Memory B cell (primary cell): ENCODE results near the gene ZNF383.
"Not testable (repeated sequence)": the region's sequence is repeated elsewhere in the genome, so short reads cannot be mapped to it uniquely, and the experiment has no call there.

Source experiments
- ATAC-seq: fragments of 150-1000 bp; cut with Tn5 transposase; 2 replicates; pipeline ENCODE4 v1.10.0; 2021; ENCODE audit warnings: low read depth, mild to moderate bottlenecking, moderate library complexity
- DNase-seq, 2 donors: peaks; one replicate each; pipeline ENCODE4 v3.0.0; 2022; ENCODE audit warnings: low spot score in 2 of 2
- H3K27ac Mint-ChIP-seq: one replicate; pipeline ENCODE4 v1.8.0; 2022; ENCODE audit warnings: mild to moderate bottlenecking, moderate library complexity, mixed read lengths
- H3K27me3 Mint-ChIP-seq: one replicate; pipeline ENCODE4 v1.8.0; 2022; ENCODE audit warnings: mixed read lengths
- H3K36me3 Mint-ChIP-seq: one replicate; pipeline ENCODE4 v1.8.0; 2022; ENCODE audit warnings: mild to moderate bottlenecking, mixed read lengths
- H3K4me1 Mint-ChIP-seq: one replicate; pipeline ENCODE4 v1.8.0; 2022; ENCODE audit warnings: mixed read lengths
- H3K4me3 Mint-ChIP-seq: one replicate; pipeline ENCODE4 v1.8.0; 2022; ENCODE audit warnings: mild to moderate bottlenecking, moderate library complexity, mixed read lengths
- H3K9me3 Mint-ChIP-seq: one replicate; pipeline ENCODE4 v1.8.0; 2022; ENCODE audit warnings: mixed read lengths

Gene ZNF383

DNA sequence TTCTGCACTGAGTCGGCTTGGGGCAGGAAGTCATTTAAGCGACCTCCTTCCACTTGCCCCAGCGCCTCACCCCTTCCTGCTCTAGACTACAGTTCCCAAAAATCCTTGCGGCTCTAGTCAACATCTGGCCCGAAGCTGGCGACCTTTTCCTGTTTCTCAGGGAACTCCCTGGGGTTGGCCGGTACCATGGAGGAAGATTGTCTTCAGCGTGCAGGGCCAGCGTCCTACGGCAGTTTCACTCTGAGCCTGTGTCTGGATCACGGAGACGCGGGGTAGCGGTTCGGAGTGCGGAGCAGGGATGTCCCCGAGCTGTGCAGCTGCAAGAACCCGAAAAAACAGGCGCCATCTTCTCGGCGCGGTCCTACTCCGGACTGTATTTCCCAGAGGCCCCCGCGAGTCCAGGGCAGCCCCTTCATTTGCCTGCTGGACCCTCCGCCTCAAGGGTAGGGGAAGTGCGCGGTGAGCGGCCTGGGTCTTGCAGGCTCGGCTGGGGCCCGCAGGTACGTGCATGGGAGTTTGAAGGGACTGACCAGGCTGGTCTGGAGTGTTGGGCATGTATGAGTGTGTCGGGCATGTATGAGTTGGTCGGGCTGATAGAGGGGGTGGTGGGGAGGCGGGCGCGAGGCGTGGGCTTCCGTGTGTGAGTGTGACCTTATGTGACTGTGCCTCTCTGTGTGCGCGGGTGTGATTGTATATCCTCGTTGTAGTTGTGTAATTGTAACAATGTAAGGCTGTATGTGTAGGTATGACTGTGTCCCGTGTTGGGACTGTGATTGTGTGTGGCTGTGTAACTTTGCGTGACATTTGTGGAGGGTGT is at the start of gene ZNF383:
ZNF383 (plus strand) TSS at position 440 of the 817 bp plus-strand sequence. CDS start 12,240 bp downstream, outside the sequence.
- peak; percentile 89 for ATAC-seq
- Mint-ChIP-seq H3K27me3 (no peaks in the 10 kb centered on the region), H3K4me3 (peak within 1 kb of the TSS; percentile 96), H3K27ac (peak within 1 kb of the TSS; percentile 95), H3K36me3 (peaks cover 19% of the 10 kb centered on the region), H3K4me1 (peaks cover 22% of the 10 kb centered on the region), H3K9me3 (no peaks in the 10 kb centered on the region)
- DNase-seq: peak; percentile 74 to 83

DNA sequence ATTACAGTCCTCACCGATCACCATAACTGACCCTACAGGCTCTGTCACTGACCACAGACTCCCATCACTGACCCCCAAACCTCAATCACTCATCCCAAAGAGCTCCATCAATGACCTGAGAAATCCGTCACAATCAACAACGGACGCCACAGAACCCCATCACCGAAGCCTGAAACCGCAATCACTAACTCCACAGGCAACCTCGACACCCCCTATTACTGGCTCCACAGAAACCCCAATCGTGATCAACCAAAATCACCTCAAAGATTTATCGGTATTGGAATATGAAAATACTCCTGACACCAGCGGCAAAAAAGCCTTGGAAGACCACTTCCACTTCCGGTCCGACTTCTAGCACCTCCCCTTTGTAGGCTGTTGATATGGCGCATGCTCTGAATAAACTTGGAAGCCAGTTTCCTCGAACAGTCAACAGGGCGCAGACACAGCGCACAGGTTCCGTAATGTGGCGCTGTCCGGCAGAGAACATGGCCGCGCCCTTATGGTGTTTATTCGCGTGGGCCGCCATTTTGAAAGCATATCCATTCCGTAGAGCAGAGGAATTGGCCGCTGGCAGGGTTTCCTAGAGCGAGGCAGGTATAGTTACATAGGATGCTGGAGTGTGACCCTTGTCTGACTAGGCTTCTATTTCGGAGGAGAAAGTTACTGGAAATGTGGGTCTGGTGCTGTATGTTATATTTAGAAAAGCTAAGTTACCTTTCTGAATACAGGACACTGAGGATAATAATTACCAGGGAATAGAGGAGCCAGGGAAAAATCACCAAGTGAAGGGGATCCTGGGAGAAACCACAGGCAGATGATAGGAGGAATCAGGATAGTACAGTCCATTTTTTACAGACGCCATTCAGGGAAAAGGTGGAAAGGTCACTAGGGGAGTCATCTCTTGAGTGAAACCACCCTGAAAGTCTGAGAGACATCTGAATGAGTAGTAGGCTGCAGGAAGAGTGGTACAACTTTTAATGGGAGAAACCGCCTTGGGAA is 45.3 kb upstream of the ZNF383 start, which contains the start of gene ZNF585A:
ZNF585A (minus strand) TSS at position 328 of the 999 bp plus-strand sequence. CDS start 2,785 bp downstream, outside the sequence.
- no peak within 1 kb of the TSS for H3K27ac Mint-ChIP-seq
- ATAC-seq (peak; percentile 99), DNase-seq (peak; percentile 87 to 88)
- H3K27me3 Mint-ChIP-seq: no peaks in the 10 kb centered on the region
- H3K36me3 Mint-ChIP-seq: peaks cover 22% of the 10 kb centered on the region
- no peaks in the 10 kb centered on the region for H3K4me1 Mint-ChIP-seq
- H3K9me3 Mint-ChIP-seq: peaks cover 15% of the 10 kb centered on the region
- peak within 1 kb of the TSS; percentile 27 for H3K4me3 Mint-ChIP-seq

DNA sequence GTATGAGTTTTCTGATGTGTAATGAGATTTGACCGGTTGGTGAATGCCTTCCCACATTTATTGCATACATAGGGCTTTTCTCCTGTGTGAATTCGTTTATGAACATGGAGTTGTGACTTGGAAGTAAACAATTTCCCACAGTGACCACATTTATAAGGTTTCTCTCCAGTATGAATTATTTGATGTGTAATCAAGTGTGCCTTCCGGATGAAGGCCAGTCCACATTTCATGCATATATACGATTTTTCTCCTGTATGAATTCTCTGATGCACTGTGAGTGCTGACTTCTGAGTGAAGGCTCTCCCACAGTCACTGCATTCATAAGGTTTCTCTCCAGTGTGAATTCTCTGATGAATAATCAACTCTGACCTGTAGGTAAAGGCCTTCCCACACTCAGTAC is 31.9 kb upstream of the ZNF383 start:
- Mint-ChIP-seq H3K9me3 (peaks cover 30% of the 10 kb centered on the region), H3K36me3 (peaks cover 63% of the 10 kb centered on the region)
- not testable (repeated sequence) for H3K4me3 Mint-ChIP-seq, H3K4me1 Mint-ChIP-seq, H3K27ac Mint-ChIP-seq, DNase-seq, ATAC-seq, H3K27me3 Mint-ChIP-seq

DNA sequence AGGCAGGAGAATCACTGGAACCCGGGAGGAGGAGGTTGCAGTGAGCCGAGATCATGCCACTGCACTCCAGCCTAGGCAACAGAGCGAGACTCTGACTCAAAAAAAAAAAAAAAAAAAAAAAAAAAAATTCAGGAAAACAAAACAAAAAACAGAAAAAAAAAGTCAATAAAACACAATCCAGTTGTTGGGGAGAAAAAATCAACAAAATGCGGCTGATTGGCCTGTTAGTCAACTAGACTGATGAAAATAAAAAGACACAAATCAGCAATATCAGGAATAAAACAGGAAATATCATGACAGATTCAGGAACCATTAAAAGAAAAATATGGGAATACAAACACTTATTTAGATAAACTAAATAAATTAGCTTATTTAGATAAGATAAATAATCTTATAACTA is 22.8 kb upstream of the ZNF383 start:
- H3K27ac Mint-ChIP-seq, H3K4me1 Mint-ChIP-seq, DNase-seq, H3K4me3 Mint-ChIP-seq, H3K27me3 Mint-ChIP-seq, ATAC-seq: not testable (repeated sequence)
- H3K9me3 Mint-ChIP-seq: peaks cover 12% of the 10 kb centered on the region
- peaks cover 55% of the 10 kb centered on the region for H3K36me3 Mint-ChIP-seq

DNA sequence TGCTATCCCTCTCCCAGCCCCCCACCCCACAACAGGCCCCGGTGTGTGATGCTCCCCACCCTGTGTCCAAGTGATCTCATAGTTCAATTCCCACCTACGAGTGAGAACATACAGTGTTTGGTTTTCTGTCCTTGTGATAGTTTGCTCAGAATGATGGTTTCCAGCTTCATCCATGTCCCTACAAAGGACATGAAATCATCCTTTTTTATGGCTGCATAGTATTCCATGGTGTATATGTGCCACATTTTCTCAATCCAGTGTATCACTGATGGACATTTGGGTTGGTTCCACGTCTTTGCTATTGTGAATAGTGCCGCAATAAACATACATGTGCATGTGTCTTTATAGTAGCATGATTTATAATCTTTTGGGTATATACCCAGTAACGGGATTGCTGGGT is 20.9 kb upstream of the ZNF383 start:
- peaks cover 49% of the 10 kb centered on the region for H3K36me3 Mint-ChIP-seq
- H3K27me3 Mint-ChIP-seq, DNase-seq, H3K27ac Mint-ChIP-seq, H3K4me3 Mint-ChIP-seq, H3K4me1 Mint-ChIP-seq, ATAC-seq: not testable (repeated sequence)
- peaks cover 10% of the 10 kb centered on the region for H3K9me3 Mint-ChIP-seq

DNA sequence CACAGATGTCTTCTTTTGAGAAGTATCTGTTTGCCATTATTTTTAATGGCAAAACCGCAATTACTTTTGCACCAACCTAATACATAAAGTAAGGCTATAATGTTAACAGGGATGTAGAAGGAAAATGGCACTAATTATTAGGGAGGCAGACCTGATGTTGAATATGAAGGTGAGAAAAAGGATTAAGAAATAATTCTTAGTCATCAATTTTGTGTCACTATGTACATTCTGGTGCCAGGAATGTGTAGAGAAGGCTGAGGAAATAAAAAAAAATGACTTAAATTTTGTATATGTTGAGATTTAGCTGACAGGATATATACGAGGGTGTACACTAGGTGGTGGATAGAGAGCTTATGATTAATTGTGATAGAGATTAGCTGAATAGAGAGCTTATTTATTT is 20.2 kb upstream of the ZNF383 start:
- Mint-ChIP-seq H3K27ac (no peak overlapping the region), H3K36me3 (peaks cover 52% of the 10 kb centered on the region), H3K9me3 (peaks cover 9% of the 10 kb centered on the region), H3K4me3 (no peak overlapping the region), H3K27me3 (no peaks in the 10 kb centered on the region), H3K4me1 (no peaks in the 10 kb centered on the region)
- DNase-seq (no peak), ATAC-seq (no peak)

DNA sequence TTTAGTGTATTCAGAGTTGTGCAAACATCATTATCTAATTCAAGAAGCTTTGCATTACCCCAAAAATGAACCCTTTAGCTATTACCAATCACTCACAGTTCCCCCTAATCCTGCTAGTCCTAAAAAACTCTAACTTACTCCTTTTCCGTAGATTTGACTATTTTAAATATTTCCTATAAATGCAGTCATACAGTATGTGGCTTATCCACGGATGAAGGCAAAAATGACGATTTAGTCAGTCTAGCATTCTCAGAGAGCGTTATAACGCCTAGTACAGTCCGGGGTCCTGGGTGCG is 587 bp upstream of the ZNF383 start:
- H3K9me3 Mint-ChIP-seq: no peaks in the 10 kb centered on the region
- H3K4me1 Mint-ChIP-seq: peaks cover 22% of the 10 kb centered on the region
- H3K27me3 Mint-ChIP-seq: no peaks in the 10 kb centered on the region
- H3K36me3 Mint-ChIP-seq: peaks cover 15% of the 10 kb centered on the region
- ATAC-seq (no peak), DNase-seq (no peak)
- peak overlapping the region; percentile 96 for H3K4me3 Mint-ChIP-seq
- H3K27ac Mint-ChIP-seq: peak overlapping the region; percentile 95

DNA sequence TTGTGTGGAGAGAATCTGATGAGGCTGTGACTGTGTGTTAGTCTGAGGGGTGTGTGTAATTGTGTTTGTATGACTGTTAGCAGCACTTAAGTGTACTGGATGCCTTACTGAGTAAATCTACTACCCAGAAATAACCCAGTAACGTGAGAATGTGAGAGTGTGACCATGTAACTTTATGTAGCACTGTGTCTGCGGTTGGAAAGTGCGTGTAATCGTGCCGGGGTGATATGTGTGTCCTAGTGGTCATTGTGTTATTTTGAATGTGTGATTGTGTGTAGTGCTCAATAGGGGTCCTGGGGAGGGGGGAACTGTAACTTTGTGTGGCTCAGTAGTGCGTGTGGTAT is 550 bp downstream of the ZNF383 start:
- no peaks in the 10 kb centered on the region for H3K27me3 Mint-ChIP-seq
- H3K27ac Mint-ChIP-seq: peak overlapping the region; percentile 95
- H3K4me1 Mint-ChIP-seq: peaks cover 22% of the 10 kb centered on the region
- ATAC-seq: no peak
- no peaks in the 10 kb centered on the region for H3K9me3 Mint-ChIP-seq
- no peak for DNase-seq
- H3K36me3 Mint-ChIP-seq: peaks cover 21% of the 10 kb centered on the region
- H3K4me3 Mint-ChIP-seq: peak overlapping the region; percentile 96

DNA sequence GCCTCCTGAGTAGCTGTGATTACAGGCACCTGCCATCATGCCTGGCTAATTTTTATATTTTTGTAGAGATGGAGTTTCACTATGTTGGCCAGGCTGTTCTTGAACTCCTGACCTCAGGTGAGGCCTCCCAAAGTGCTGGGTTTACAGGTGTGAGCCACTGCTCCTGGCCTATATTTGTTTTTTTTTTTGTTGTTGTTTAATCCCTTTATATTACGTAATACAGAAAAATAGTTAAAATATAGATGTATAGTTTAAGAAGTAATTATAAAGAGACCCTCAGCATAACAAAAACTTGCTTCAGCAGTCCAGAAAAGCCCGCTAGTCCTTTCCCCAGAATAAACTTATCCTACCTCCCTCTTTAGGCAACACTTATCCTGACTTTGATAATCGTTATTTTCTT is 2.4 kb downstream of the ZNF383 start:
- H3K4me3 Mint-ChIP-seq: no peak overlapping the region
- no peak for ATAC-seq
- peaks cover 24% of the 10 kb centered on the region for H3K36me3 Mint-ChIP-seq
- peaks cover 20% of the 10 kb centered on the region for H3K4me1 Mint-ChIP-seq
- no peaks in the 10 kb centered on the region for H3K27me3 Mint-ChIP-seq
- no peak for DNase-seq
- H3K9me3 Mint-ChIP-seq: peaks cover 1% of the 10 kb centered on the region
- H3K27ac Mint-ChIP-seq: no peak overlapping the region

DNA sequence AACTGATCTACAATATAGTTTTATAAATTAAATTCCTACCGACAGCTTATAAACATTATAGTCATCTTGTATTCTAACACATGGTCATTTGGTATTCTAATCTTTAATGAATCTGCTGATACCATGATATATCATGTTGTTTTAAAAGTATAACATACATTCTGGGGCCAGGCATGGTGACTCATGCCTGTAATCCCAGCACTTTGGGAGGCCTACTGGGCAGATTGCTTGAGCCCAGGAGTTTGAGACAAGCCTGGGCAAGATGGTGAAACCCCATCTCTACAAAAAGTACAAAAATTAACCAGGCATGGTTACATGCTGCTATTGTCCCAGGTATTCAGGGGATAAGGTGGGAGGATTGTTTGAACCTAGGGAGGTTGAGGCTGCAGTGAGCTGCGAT is 3.1 kb downstream of the ZNF383 start:
- peaks cover 21% of the 10 kb centered on the region for H3K4me1 Mint-ChIP-seq
- DNase-seq (no peak), ATAC-seq (no peak)
- peaks cover 2% of the 10 kb centered on the region for H3K9me3 Mint-ChIP-seq
- no peak overlapping the region for H3K27ac Mint-ChIP-seq
- no peaks in the 10 kb centered on the region for H3K27me3 Mint-ChIP-seq
- H3K36me3 Mint-ChIP-seq: peaks cover 29% of the 10 kb centered on the region
- H3K4me3 Mint-ChIP-seq: no peak overlapping the region

DNA sequence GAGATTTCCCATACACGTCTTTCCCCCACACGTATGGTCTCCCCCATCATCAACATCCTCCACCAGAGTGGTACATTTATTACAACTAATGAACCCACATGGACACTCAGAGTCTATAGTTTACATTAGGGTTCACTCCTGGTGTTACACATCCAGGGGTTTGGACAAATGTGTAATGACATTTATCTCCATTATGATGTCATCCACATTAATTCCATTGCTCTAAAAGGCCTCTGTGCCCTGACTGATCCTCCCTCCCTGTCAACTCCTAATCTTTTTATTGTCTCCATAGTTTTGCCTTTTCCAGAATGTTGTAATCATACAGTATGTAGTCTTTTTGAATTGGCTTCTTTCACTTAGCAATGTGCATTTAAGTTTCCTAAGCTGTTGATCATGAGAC is 8.2 kb downstream of the ZNF383 start:
- ATAC-seq: no peak
- H3K9me3 Mint-ChIP-seq: peaks cover 13% of the 10 kb centered on the region
- H3K36me3 Mint-ChIP-seq: peaks cover 44% of the 10 kb centered on the region
- H3K4me1 Mint-ChIP-seq: peaks cover 9% of the 10 kb centered on the region
- H3K27ac Mint-ChIP-seq: no peak overlapping the region
- DNase-seq: no peak
- no peaks in the 10 kb centered on the region for H3K27me3 Mint-ChIP-seq
- no peak overlapping the region for H3K4me3 Mint-ChIP-seq

DNA sequence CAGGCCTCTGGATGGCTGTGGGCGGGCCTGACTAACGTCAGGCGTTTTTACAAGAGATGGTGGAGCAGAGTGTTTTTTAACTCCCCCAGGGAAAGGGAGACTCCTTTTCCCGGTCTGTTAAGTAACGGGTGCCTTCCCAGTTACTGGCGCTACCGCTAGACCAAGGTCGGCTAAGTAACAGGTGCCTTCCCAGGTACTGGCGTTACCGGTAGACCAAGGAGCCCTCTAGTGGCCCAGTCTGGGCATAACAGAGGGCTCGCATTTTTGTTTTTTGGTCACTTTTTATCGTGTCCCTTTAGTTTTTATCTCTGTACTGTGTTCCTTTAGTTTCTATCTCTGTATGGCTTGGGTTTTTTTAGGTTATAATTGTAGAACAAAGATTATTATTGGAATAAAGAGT is 10.0 kb downstream of the ZNF383 start:
- H3K9me3 Mint-ChIP-seq: peaks cover 14% of the 10 kb centered on the region
- no peak overlapping the region for H3K27ac Mint-ChIP-seq
- H3K4me3 Mint-ChIP-seq: no peak overlapping the region
- no peaks in the 10 kb centered on the region for H3K27me3 Mint-ChIP-seq
- H3K36me3 Mint-ChIP-seq: peaks cover 48% of the 10 kb centered on the region
- peaks cover 9% of the 10 kb centered on the region for H3K4me1 Mint-ChIP-seq
- ATAC-seq: no peak
- DNase-seq: no peak

DNA sequence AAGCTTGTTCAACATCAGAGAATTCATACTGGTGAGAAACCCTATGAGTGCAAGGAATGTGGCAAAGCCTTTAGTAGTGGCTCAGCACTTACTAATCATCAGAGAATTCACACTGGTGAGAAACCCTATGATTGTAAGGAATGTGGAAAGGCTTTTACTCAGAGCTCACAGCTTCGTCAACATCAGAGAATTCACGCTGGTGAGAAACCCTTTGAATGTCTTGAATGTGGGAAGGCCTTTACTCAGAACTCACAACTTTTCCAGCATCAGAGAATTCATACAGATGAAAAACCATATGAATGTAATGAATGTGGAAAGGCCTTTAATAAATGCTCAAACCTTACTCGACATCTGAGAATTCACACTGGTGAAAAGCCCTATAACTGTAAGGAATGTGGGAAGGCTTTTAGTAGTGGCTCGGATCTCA is 25.2 kb downstream of the ZNF383 start:
- Mint-ChIP-seq H3K9me3 (peaks cover 26% of the 10 kb centered on the region), H3K4me1 (no peaks in the 10 kb centered on the region), H3K27me3 (no peaks in the 10 kb centered on the region), H3K27ac (no peak overlapping the region), H3K4me3 (no peak overlapping the region), H3K36me3 (peaks cover 50% of the 10 kb centered on the region)
- ATAC-seq: no peak
- no peak for DNase-seq
